NT2/D1 (cell line): ENCODE data around the gene NIN.

Experiments used
- YY1 ChIP-seq: IDR thresholded peaks from 2 replicates; pipeline ENCODE4 v1.6.1; 2011; ENCODE audit not compliant: insufficient read length, insufficient read depth
- ZNF274 ChIP-seq: IDR thresholded peaks from 2 replicates; pipeline ENCODE4 v1.6.1; 2011; ENCODE audit warnings: mild to moderate bottlenecking, low read depth, low read length

- TF ChIP-seq ZNF274 (no peak), YY1 (no peak)
These were observed 23.6 kb upstream of the NIN start for GRCh38 chr14:50854521-50854920.
